BE2C (cell line): ENCODE results near the gene SDHA.
A peak's percentile ranks its signal among the peaks of the same experiment; 100 is the strongest.

Experiments
- DNase-seq: peaks from one replicate; pipeline ENCODE4 v3.0.0-alpha.2; 2020
- H3K27me3 ChIP-seq: fragments of 250-450 bp; sonication (Bioruptor Pico); 2 replicates; pipeline ENCODE4 v1.5.1; 2020; ENCODE audit warnings: mild to moderate bottlenecking
- H3K36me3 ChIP-seq: fragments of 250-450 bp; sonication (Bioruptor Pico); 2 replicates; pipeline ENCODE4 v1.5.1; 2020; ENCODE audit warnings: mild to moderate bottlenecking
- H3K4me1 ChIP-seq: fragments of 250-450 bp; sonication (Bioruptor Pico); 2 replicates; pipeline ENCODE4 v1.5.1; 2020
- H3K4me3 ChIP-seq: 2 replicates; pipeline ENCODE4 v1.5.1; 2011; ENCODE audit warnings: low read depth, low read length
- H3K9me3 ChIP-seq: fragments of 250-450 bp; sonication (Bioruptor Pico); 2 replicates; pipeline ENCODE4 v1.5.1; 2020
- CTCF ChIP-seq: IDR thresholded peaks from 2 replicates; pipeline ENCODE4 v1.5.1; 2012; ENCODE audit warnings: mild to moderate bottlenecking, low read depth, low read length

SDHA gene

GRCh38 chr5:172421-172820, 45.7 kb upstream of the SDHA start:
- no peaks in the 10 kb centered on the region for H3K36me3 ChIP-seq
- peaks cover 16% of the 10 kb centered on the region for H3K27me3 ChIP-seq
- no peak overlapping the region for H3K4me3 ChIP-seq
- no peak for DNase-seq
- H3K4me1 ChIP-seq = no peaks in the 10 kb centered on the region
- no peaks in the 10 kb centered on the region for H3K9me3 ChIP-seq
- TF ChIP-seq CTCF = no peak

GRCh38 chr5:172841-173251, 45.3 kb upstream of the SDHA start:
- no peak for TF ChIP-seq CTCF
- H3K27me3 ChIP-seq = peaks cover 16% of the 10 kb centered on the region
- H3K36me3 ChIP-seq = no peaks in the 10 kb centered on the region
- H3K4me1 ChIP-seq = no peaks in the 10 kb centered on the region
- H3K9me3 ChIP-seq = no peaks in the 10 kb centered on the region
- no peak overlapping the region for H3K4me3 ChIP-seq
- no peak for DNase-seq

- TF ChIP-seq CTCF = no peak
- H3K4me3 ChIP-seq = no peak overlapping the region
- H3K27me3 ChIP-seq = peaks cover 16% of the 10 kb centered on the region
Measured at GRCh38 chr5:173392-174290, 44.5 kb upstream of the SDHA start.

GRCh38 chr5:174291-174600, 43.9 kb upstream of the SDHA start:
- DNase-seq = no peak
- H3K9me3 ChIP-seq = no peaks in the 10 kb centered on the region
- no peak overlapping the region for H3K4me3 ChIP-seq
- no peak for TF ChIP-seq CTCF
- no peaks in the 10 kb centered on the region for H3K4me1 ChIP-seq
- H3K36me3 ChIP-seq = no peaks in the 10 kb centered on the region
- H3K27me3 ChIP-seq = peaks cover 16% of the 10 kb centered on the region

More at GRCh38 chr5:173392-174290, 44.5 kb upstream of the SDHA start:
- peak; percentile 2 for DNase-seq
- no peaks in the 10 kb centered on the region for H3K4me1 ChIP-seq
- H3K9me3 ChIP-seq = no peaks in the 10 kb centered on the region
- no peaks in the 10 kb centered on the region for H3K36me3 ChIP-seq

GRCh38 chr5:174876-175465, 43.1 kb upstream of the SDHA start:
- Histone ChIP-seq H3K4me3 (no peak overlapping the region), H3K27me3 (peaks cover 16% of the 10 kb centered on the region), H3K9me3 (no peaks in the 10 kb centered on the region), H3K36me3 (no peaks in the 10 kb centered on the region), H3K4me1 (no peaks in the 10 kb centered on the region)
- TF ChIP-seq CTCF = no peak
- no peak for DNase-seq

GRCh38 chr5:176296-176823, 41.8 kb upstream of the SDHA start:
- Histone ChIP-seq H3K4me3 (no peak overlapping the region), H3K36me3 (no peaks in the 10 kb centered on the region), H3K27me3 (peaks cover 16% of the 10 kb centered on the region), H3K4me1 (no peaks in the 10 kb centered on the region), H3K9me3 (no peaks in the 10 kb centered on the region)
- DNase-seq = no peak
- no peak for TF ChIP-seq CTCF
